ENCODE results near the gene ENTR1. TPM values are rescaled to one million over a fixed set of nuclear protein-coding genes. Genes with fewer than 3 reads are reported as not detected.

Gene ENTR1
- total and polyA plus RNA-seq, 2 of the 13 experiments (the other 11 are each of a cell fraction or from before 2014, with no cell fraction given): 70.1 to 76.4 TPM

DNA sequence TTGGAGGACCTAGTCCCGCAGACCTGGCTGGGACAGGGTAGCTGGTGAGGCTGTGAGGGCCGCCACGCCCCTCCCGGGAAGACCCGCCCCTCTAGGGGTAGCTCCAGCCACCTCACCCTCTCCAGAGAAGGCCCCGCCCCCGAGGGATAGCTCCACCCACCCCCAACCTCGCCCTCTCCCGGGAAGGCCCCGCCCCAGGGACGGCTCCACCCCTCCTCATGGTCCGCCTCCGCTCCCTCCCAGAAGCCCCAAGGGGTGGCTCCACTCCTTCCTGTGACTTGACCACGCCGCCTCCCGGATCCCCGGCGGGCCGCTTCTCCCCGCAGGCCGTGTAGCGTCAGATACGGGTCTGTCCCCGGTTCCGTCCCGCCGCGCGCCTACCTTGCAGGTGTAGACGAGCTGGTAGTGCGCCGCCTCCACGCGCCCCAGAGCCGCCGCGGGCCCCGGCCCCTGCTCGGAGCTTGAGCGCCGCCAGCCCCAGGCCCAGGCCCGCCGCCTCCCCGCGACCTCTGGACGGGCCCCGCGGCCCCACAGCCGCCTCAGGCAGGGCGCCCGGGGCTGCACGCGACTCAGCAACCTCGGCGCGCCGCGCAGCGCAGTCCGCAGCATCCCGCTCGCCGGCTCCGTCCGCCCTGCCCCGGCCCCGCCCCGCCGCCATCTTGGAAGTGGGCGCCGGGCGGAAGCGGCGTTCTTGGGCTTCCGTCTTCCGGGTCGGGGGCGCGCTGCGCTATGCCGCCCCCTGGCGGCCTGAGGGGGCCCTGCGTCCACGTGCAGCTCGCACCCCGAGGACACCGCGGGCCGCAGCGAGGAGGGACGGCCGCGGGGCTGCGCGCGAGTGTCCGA is 47.1 kb downstream of the ENTR1 start, which contains the start of gene DNLZ (continued):
- TF ChIP-seq, protein P1, sequence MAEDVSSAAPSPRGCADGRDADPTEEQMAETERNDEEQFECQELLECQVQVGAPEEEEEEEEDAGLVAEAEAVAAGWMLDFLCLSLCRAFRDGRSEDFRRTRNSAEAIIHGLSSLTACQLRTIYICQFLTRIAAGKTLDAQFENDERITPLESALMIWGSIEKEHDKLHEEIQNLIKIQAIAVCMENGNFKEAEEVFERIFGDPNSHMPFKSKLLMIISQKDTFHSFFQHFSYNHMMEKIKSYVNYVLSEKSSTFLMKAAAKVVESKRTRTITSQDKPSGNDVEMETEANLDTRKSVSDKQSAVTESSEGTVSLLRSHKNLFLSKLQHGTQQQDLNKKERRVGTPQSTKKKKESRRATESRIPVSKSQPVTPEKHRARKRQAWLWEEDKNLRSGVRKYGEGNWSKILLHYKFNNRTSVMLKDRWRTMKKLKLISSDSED (CRISPR knock-in tag; IDR thresholded peaks at IDR 0.05): no peak
- TF ChIP-seq ARID2 (CRISPR knock-in tag; IDR thresholded peaks at IDR 0.05; ENCODE audit: borderline replicate concordance) (0 out of 2 replicates have a peak, but pooled peaks have one; percentile 45), CREM (IDR thresholded peaks at IDR 0.05) (no peak), CREM (CRISPR knock-in tag; IDR thresholded peaks at IDR 0.05) (no peak), CHD2 (IDR thresholded peaks at IDR 0.05; ENCODE audit: low read depth, low read length) (no peak), TP53 (CRISPR knock-in tag; conservative IDR thresholded peaks at IDR 0.05) (no peak), ZNF589 (CRISPR knock-in tag; conservative IDR thresholded peaks at IDR 0.05) (peak; percentile 85), SMARCE1 (IDR thresholded peaks at IDR 0.05; ENCODE audit: borderline replicate concordance) (no peak), PRPF4 (IDR thresholded peaks at IDR 0.05; ENCODE audit: low read depth, low read length, poor library complexity, severe bottlenecking) (no peak), ZC3H4 (CRISPR knock-in tag; IDR thresholded peaks at IDR 0.05; ENCODE audit: borderline replicate concordance) (no peak; the same call in 1 of the 2 replicates), RARG (CRISPR knock-in tag; IDR thresholded peaks at IDR 0.05; ENCODE audit: low read depth) (0 out of 2 replicates have a peak, but pooled peaks have one; percentile 36), KDM5B (CRISPR knock-in tag; IDR thresholded peaks at IDR 0.05; ENCODE audit: borderline replicate concordance) (peak; percentile 79; the same call in 1 of the 2 replicates), TCF12 (IDR thresholded peaks at IDR 0.05) (no peak), TCF12 (CRISPR knock-in tag; IDR thresholded peaks at IDR 0.05) (peak; percentile 16; the same call in 1 of the 2 replicates), ZNF441 (CRISPR knock-in tag; IDR thresholded peaks at IDR 0.05; ENCODE audit: borderline replicate concordance) (0 out of 2 replicates have a peak, but pooled peaks have one; percentile 9), KLF6 (CRISPR knock-in tag; IDR thresholded peaks at IDR 0.05) (peak; percentile 86), KDM3A (CRISPR knock-in tag; IDR thresholded peaks at IDR 0.05; ENCODE audit: low read depth) (peak; percentile 20; the same call in 1 of the 2 replicates), ATRX (CRISPR knock-in tag; IDR thresholded peaks at IDR 0.05; ENCODE audit: borderline replicate concordance) (no peak), SOX5 (CRISPR knock-in tag; IDR thresholded peaks at IDR 0.05; ENCODE audit: borderline replicate concordance) (0 out of 2 replicates have a peak, but pooled peaks have one; percentile 19)
- TF ChIP-seq, protein P2, sequence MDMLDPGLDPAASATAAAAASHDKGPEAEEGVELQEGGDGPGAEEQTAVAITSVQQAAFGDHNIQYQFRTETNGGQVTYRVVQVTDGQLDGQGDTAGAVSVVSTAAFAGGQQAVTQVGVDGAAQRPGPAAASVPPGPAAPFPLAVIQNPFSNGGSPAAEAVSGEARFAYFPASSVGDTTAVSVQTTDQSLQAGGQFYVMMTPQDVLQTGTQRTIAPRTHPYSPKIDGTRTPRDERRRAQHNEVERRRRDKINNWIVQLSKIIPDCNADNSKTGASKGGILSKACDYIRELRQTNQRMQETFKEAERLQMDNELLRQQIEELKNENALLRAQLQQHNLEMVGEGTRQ (IDR thresholded peaks at IDR 0.05; ENCODE audit: low read depth, low read length): no peak
- TF ChIP-seq, protein P2 (CRISPR knock-in tag; IDR thresholded peaks at IDR 0.05; ENCODE audit: borderline replicate concordance): no peak
- TF ChIP-seq, protein P3, sequence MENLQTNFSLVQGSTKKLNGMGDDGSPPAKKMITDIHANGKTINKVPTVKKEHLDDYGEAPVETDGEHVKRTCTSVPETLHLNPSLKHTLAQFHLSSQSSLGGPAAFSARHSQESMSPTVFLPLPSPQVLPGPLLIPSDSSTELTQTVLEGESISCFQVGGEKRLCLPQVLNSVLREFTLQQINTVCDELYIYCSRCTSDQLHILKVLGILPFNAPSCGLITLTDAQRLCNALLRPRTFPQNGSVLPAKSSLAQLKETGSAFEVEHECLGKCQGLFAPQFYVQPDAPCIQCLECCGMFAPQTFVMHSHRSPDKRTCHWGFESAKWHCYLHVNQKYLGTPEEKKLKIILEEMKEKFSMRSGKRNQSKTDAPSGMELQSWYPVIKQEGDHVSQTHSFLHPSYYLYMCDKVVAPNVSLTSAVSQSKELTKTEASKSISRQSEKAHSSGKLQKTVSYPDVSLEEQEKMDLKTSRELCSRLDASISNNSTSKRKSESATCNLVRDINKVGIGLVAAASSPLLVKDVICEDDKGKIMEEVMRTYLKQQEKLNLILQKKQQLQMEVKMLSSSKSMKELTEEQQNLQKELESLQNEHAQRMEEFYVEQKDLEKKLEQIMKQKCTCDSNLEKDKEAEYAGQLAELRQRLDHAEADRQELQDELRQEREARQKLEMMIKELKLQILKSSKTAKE (CRISPR knock-in tag; IDR thresholded peaks at IDR 0.05; ENCODE audit: borderline replicate concordance): peak; percentile 57
- TF ChIP-seq, protein P4, sequence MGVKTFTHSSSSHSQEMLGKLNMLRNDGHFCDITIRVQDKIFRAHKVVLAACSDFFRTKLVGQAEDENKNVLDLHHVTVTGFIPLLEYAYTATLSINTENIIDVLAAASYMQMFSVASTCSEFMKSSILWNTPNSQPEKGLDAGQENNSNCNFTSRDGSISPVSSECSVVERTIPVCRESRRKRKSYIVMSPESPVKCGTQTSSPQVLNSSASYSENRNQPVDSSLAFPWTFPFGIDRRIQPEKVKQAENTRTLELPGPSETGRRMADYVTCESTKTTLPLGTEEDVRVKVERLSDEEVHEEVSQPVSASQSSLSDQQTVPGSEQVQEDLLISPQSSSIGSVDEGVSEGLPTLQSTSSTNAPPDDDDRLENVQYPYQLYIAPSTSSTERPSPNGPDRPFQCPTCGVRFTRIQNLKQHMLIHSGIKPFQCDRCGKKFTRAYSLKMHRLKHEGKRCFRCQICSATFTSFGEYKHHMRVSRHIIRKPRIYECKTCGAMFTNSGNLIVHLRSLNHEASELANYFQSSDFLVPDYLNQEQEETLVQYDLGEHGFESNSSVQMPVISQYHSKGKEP (CRISPR knock-in tag; IDR thresholded peaks at IDR 0.05): 0 out of 2 replicates have a peak, but pooled peaks have one; percentile 74

Measured in HepG2 (cell line).